ENCODE measurements around the gene BSCL2. TPM values are rescaled to one million over a fixed set of nuclear protein-coding genes. Genes with fewer than 3 reads are reported as not detected.

Gene BSCL2
- total and polyA plus RNA-seq, 2 of the 13 experiments (the other 11 are each of a cell fraction or from before 2014, with no cell fraction given) = 19.5 to 21.1 TPM

GRCh38 chr11:62719302-62719978, 12.2 kb upstream of the BSCL2 start:
- intact Hi-C loops (cut with micrococcal nuclease; ENCODE audit: unreplicated experiment) (no loop called here), in situ Hi-C loops (cut with HindIII; ENCODE audit: extremely low pct_ligation_motif_present, low pct_unique_long_range_greater_than_20kb) (no loop called here)
- H3K27me3 ChIP-seq (ENCODE audit: control insufficient read depth in 1 of 2, insufficient read depth in 2 of 2, low read length in 2 of 2) = no peaks in the 10 kb centered on the region
- TF ChIP-seq ZNF205 (CRISPR knock-in tag; IDR thresholded peaks at IDR 0.05) (no peak), HOXA3 (CRISPR knock-in tag; IDR thresholded peaks at IDR 0.05) (no peak), PHF20 (CRISPR knock-in tag; IDR thresholded peaks at IDR 0.05) (no peak), POGZ (CRISPR knock-in tag; IDR thresholded peaks at IDR 0.05) (no peak), ZFP37 (CRISPR knock-in tag; IDR thresholded peaks at IDR 0.05; ENCODE audit: borderline replicate concordance) (no peak), ZBTB40 (IDR thresholded peaks at IDR 0.05) (no peak), ZBTB40 (CRISPR knock-in tag; IDR thresholded peaks at IDR 0.05) (no peak), CREBL2 (CRISPR knock-in tag; IDR thresholded peaks at IDR 0.05; ENCODE audit: borderline replicate concordance) (no peak), PBX2 (CRISPR knock-in tag; IDR thresholded peaks at IDR 0.05) (no peak), PAX8 (CRISPR knock-in tag; IDR thresholded peaks at IDR 0.05; ENCODE audit: borderline replicate concordance) (no peak), ZNF30 (CRISPR knock-in tag; IDR thresholded peaks at IDR 0.05) (no peak)
- 100% methylated on average over 2 of the region's 2 CpGs for WGBS (ENCODE audit: low lambda C conversion rate)
- no peak overlapping the region for H3K9ac ChIP-seq (ENCODE audit: insufficient read depth, low read depth, low read length)
- no TSS peak for BruUV-seq (replicated peaks)
- H3K9me3 ChIP-seq (ENCODE audit: low read length) = no peaks in the 10 kb centered on the region
- H3K27ac ChIP-seq (ENCODE audit: extremely low read length, insufficient read depth, low read length) = no peak overlapping the region
- CTCF ChIA-PET (ENCODE audit: low intra/inter-chr PET ratio, low total read pairs) = no interaction called here
- H2AFZ ChIP-seq (ENCODE audit: low read length) = no peak overlapping the region
- H3K4me3 ChIP-seq (replicated peaks in 1 of 3; ENCODE audit: insufficient read depth in 1 of 3, low read depth in 2 of 3, low read length in 3 of 3) = no peak overlapping the region
- H3K4me2 ChIP-seq (ENCODE audit: low read depth, low read length) = no peak overlapping the region
- H4K20me1 ChIP-seq (ENCODE audit: insufficient read depth, low read length) = peaks cover 8% of the 10 kb centered on the region
- no peak for ATAC-seq
- H3K4me1 ChIP-seq (ENCODE audit: insufficient read depth, low read length) = peaks cover 31% of the 10 kb centered on the region
- peaks cover 46% of the 10 kb centered on the region for H3K79me2 ChIP-seq (ENCODE audit: insufficient read depth, low read length)
- POLR2A ChIA-PET = interaction anchor here (1.3 kb wide), 1 partner anchor 136 kb away, joined by 3 read pairs; no protein-coding TSS in a partner anchor
- no peak for DNase-seq (ENCODE audit: low spot score)
- H3K36me3 ChIP-seq (replicated peaks in 1 of 2; ENCODE audit: control insufficient read depth in 1 of 2, insufficient read depth in 2 of 2, low read length in 2 of 2) = peaks cover 29 to 94% of the 10 kb centered on the region in 2 experiments
- no peak for FAIRE-seq

All from HepG2 (cell line).